GM19239 (cell line): ENCODE data around the gene FPR2.

Experiments
- DNase-seq: peaks from one replicate; pipeline ENCODE4 v3.0.0; 2011; ENCODE audit warnings: low spot score; ENCODE audit not compliant: insufficient read length
- FAIRE-seq: peaks from 2 replicates; lab custom pipeline; 2011; peaks lifted over from hg19 to GRCh38; lab: Jason Lieb, UNC

FPR2 gene, protein sequence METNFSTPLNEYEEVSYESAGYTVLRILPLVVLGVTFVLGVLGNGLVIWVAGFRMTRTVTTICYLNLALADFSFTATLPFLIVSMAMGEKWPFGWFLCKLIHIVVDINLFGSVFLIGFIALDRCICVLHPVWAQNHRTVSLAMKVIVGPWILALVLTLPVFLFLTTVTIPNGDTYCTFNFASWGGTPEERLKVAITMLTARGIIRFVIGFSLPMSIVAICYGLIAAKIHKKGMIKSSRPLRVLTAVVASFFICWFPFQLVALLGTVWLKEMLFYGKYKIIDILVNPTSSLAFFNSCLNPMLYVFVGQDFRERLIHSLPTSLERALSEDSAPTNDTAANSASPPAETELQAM

DNA sequence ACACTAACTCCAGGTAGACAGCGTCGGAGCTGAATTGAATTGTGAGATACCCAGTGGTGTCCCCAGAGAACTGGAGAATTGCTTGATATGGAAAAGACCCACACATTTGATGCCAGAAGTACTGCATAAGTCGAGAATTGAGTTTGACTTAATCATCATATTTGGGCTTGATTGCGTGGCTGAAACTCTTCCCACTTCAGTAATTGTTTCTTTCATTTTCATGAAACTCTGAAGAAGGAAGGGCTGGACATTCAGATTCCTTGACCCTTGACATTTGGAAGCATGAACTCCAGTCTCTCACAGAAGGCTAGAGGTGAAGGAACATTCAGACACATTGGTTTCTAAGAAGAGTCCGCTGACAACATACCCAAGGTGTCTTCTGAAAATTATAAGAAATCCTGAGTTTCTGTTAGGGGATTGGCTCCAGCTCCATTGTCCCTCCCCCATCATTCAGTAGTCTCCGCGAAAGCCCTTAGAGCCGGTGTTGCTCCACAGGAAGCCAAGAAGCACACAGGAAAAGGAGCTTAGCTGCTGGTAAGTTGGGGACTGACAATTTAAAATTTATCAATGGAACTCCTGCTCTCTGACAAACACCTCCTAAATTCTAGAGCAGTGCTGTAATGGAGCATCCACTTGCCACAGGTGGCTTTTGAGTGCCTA is at the start of gene FPR2:
Gene FPR2 (plus strand): TSS at position 484 of the 660 bp plus-strand sequence. CDS start 7,479 bp downstream, outside the sequence.
- no peak for FAIRE-seq

DNA sequence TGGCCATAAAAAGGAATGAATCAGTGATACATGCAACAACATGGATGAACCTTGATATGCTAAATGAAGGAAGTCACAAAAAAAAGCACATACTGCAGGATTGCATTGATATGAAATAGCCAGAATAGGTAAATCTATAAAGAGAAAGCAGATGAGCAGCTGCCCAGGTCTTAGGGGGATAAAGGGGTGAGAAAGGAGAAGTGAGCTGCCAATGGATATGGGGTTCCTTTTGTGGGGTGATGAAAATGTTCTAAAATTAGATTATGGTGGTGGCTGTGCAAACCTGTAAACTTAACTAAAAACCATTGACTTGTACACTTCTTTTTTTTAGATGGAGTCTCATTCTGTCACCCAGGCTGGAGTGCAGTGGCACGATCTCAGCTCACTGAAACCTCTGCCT is 49.3 kb upstream of the FPR2 start:
- no peak for DNase-seq
- no peak for FAIRE-seq

More for the DNA sequence above, at the start of gene FPR2:
- DNase-seq = no peak

DNA sequence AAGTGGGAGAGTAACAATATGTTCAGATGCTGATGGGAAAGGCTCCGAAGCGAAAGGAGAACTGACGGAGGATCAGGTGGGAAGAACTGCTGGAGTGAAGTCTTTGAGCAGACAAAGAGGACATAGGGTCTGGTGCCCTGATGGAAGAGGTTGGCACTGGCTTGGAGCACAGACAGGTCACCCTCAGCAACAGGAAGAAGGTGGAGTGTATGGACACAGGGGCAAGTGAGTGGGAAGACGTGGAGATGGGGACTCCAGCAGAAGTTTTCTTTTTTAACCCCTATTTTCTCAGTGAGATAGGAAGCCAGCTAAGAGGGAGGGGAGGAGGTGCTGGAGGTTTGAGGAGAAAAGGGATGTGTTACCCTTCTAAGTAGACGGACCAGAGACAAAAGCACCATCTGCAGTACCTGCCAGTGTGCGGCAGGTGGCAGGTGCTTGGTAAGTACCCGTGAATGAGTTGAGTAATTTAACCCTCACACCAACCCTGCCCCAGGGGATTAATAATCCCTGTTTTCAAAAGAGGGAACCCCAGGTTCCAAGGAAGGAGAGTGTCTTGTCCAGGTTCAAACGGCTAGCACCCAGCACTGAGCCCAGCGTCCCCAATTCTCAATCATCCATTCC is 48.4 kb upstream of the FPR2 start:
- DNase-seq (no peak), FAIRE-seq (no peak)

DNA sequence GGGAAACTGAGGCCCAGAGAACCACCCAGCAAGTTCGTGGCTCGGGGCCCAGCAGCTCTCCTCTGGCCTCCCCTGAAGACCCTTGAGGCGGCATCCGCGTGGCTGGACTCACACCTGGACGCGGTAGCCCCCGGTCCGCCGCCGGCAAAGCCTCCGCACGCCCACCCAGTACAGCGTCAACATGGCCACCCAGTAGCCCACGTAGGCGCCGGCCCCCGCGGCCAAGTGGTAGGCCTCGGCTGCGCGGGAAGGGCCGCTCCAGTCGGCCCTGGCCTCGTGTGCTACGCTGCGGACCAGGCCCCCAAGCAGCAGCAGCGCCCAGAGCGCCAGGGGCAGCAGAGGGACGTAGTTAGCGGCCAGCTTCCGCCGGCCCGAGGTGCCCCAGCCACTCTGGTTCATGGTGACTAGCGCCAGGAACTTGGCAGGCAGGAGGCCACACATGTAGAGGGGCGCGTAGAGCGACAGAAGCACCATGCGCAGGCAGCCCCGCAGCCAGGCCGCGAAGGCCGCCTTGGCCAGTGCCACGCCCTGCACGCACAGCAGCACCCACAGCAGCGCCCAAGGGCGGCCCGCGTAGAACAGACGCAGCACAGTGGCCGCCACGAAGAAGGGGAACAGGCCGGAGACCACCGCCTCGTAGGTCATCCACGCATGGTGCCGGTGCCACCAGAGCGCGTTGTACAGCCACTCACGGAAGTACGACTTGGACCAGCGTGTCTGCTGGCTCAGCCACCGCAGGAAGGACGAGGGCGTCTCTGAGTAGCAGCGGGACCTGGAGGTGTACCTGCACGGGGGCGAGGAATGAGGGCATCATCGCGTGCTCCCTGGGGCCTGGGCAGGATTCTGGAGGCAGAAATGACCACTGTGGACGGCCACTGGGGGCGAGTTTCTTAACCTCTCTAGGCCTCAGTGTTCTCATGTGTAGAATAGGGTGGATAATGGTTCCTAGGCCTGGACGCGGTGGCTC is 47.4 kb upstream of the FPR2 start:
- FAIRE-seq (no peak), DNase-seq (no peak)

DNA sequence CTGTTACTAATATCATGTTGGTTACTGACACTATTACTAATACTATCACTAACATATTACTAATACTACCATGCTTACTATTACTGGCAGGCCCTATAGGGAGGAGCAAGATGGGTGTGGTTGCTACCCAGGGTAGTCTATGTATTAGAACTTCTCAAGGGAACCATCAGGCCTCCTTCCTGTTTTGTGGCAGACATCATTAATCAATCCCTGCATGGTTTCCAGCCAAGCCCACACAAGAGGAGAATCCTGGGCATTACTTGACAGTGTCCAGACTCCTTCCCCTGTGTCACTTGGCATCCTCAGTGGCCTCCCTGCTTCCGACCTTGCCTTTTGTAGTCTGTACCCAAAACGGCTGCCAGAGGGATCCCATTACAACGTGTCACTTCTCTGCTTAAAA is 46.1 kb upstream of the FPR2 start:
- no peak for FAIRE-seq

DNA sequence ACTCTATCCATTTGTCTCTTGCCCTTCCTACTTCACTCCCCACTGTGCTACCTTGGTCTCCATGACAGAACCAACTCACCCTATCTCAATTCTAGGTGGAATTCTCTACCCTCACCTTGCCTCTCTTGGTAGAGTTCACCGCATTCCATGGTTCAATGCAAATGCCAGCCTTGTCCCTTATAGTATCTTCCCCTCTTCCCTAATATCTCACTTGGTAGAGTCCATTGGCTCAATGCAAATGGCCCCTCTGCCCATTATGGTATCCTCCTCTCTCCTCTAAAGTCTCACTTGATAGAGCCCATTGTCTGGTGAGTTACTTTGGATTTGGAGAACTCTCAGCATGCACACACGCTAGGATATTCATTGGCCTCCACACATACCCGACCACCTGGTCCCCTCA is 45.1 kb upstream of the FPR2 start:
- DNase-seq = no peak
- FAIRE-seq = no peak

More for the DNA sequence above, 46.1 kb upstream of the FPR2 start:
- no peak for DNase-seq

DNA sequence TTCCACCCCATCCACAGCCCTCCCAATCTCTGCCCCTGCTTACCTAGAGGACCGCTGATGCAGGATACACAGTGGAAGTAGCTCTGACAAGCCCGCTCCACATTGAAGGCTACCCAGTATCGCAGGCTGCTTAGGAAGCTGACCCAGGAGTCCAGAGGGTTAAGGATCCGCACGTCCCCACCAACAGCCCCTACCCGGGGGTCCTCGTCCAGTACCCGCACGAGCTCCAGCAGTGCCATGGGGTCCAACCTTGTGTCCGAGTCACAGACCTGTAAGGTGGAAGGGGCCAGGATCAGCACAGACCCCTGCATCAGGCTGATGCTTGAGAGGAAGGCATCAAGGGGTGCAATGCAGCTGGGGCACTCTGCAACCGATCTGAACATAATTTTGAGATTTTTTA is 44.1 kb upstream of the FPR2 start:
- FAIRE-seq = no peak
- DNase-seq = no peak

DNA sequence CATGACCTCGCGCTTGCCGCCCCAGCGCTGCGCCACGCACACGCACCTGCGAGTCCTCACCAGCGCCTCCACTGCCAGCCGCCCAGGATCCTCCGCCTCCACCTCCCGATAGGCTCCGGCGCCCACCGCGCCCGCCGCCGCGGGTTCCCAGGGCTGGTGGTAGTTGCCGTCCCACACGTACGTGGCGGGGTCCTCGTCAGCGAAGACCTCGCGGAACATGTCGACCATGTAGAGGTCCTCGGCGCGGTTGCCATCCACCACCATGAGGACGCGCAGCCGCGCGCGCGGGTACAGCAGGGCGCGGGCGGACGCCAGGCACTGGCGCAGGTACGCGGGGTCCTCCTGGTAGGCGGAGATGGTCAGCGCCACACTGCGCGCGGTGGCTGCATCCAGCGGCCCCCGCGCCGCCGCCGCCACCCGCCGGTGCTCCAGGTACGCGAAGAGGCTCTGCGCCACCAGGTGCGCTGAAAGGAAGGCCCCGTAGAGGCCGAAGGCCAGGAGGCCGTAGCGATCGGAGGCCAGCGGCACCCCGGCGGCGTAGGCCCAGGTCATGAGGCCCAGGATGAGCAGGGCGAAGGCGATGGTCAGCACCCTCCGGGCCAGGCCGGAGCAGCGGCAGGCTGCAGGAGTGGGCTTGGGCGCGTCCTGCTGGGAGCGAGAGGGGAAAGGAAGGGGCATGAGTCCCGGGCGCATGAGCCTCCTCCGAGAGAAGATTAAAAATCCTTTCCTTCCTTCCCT is 41.6 kb upstream of the FPR2 start:
- DNase-seq = no peak
- FAIRE-seq = no peak

DNA sequence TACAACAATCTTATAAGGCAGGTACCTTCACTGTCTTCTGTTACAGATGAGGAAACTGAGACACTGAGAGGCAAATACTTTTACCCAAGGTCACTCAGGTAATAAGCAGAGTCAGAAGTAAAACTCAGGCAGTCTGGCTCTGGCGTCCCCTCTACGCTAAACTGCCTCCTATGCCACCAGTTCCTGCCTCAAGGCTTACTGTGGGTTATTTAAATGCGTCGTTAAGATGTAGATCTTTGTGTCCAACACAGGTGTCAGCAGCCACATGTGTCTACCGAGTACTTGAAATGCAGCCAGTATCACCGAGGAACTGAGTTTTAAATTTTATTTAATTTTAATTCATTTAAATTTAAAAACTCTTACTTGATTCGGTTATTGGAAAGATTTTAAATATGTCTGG is 39.1 kb upstream of the FPR2 start:
- no peak for DNase-seq
- no peak for FAIRE-seq

DNA sequence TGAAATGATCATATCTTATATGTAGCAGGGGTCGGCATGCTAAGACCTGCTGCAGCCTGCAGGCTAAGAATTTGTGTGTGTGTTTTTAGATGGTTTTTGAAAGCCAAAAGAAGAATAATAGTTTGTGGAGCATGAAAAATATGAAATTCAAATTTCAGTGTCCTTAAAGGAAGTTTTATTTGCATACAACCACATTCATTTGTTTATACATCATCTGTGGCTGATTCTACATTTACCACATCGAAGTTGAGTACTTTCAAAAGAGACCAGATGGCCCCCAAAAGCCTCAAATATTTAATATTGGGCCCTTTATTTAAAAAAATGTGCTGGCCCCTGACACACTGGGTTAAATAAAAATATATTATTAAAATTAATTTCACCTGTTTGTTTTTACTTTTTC is 38.5 kb upstream of the FPR2 start:
- FAIRE-seq (no peak), DNase-seq (no peak)

DNA sequence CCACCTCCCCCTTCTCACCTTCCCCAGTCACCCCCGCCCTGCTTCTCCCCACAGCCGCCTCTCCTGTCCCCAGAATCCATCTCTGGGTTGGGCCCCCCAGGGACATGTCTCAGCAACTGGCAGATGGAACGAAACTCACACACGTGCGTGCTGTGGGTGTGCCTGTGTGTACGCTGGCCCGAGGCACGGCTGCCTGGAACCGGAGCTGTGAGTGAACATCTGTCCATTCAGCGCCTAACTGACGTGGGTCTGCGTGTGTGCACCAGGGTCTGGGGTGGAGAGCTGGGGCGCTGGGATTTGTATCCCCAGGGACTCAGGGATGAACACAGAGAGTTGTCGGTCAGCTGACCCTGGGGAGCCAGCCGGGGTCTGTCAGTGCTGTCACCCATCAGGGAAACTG is 36.4 kb upstream of the FPR2 start:
- DNase-seq (no peak), FAIRE-seq (no peak)

DNA sequence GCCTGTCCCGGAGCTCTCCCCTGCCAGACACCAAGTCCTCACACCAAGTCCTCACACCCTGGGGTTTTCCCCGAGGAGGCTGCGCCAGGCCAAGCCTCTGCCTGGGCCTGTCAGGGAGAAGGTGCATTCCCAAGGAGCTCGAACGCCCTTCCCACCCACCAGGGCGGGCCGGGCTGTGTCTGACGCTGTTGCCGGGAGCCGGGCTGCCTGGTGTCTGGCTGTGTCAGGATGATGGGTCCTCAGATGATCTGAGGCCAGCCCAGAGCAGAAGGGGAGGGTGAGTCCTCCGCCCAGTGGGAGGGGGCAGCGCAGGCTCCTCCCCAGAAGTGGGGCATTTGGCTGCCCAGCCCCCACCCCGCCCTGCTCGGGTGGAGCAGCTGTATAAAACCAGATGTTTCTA is 34.9 kb upstream of the FPR2 start:
- no peak for FAIRE-seq

DNA sequence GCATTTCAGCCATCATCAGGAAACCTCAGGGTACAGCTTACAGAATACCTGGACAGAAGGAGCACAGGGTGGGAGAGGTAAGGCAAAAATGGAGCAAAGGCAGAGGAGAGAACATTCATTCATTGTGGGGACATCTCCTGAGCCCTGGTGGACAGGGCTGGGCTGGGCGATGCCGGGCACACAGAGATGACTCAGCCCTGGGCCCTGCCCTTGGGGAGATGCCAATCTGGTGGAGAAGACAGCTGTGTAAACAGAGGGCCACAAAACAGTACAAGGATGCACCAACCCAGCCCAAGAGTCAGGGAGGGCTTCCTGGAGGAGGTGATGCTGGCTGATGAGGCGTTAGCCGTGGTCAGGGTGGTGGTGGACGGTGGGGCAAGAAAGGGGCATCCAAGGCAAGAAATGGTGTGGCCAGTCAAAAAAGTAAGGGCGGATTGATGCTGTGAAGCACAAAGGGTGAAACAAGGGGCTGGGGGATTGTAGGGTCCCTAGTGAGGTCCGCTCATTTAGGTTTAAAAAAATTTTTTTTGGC is 33.6 kb upstream of the FPR2 start:
- FAIRE-seq = no peak
- no peak for DNase-seq

More for the DNA sequence above, 34.9 kb upstream of the FPR2 start:
- DNase-seq = no peak

DNA sequence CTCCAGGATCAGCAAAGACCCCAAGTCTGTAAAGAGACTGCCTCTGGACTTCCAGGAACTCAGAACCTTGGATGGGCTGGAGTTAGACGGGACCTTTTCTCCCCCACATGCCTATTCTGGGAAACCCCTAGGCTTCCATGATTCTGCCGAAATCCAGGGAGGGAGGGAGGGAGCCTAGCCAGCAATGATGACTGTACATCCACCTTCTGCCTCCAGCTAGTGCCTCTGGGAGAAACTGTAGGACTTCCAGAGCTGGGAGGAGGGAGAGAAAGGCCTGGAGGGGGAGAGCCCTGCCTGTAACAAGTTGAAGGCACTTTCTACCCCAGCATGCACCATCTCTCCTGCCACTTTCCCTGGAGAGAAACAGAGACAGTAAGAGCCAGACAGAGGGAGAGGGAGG is 31.2 kb upstream of the FPR2 start:
- FAIRE-seq = no peak
- DNase-seq = no peak

DNA sequence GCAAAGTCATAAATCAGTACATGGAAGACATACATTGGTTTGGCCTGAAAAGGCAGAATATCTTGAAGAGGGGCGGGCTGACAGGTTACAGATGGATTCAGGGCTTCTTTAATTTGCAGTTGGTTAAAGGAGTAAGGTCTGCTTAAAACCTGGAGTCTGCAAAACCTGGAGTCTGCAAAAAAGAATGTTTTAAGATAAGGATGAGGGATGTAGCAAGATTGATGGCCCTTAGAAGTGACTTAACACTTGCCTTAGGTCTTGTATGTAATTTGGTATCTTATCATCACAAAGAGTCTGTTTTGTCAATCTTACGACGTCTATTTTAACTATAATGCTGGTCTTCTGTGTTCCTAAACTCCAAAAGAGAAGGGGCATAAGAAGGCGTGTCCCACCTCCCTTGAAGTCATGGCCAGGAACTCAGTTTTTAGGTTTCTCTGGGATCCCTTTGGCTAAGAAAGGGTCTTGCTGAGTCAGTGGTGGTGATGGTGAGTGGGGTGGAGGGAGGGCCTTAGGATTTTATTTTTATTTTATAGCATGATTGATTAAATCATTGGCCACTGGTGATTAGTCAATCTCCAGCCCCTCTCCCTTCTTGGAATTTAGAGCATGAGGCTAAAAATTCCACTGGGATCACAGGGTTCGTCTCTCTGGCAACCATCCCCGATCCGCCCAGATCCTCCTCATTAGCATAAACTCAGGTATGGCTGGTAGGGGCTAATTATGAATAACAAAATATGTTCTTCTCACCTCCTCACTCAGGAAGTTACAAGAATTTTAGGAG is 27.0 kb upstream of the FPR2 start:
- no peak for DNase-seq
- FAIRE-seq = no peak

DNA sequence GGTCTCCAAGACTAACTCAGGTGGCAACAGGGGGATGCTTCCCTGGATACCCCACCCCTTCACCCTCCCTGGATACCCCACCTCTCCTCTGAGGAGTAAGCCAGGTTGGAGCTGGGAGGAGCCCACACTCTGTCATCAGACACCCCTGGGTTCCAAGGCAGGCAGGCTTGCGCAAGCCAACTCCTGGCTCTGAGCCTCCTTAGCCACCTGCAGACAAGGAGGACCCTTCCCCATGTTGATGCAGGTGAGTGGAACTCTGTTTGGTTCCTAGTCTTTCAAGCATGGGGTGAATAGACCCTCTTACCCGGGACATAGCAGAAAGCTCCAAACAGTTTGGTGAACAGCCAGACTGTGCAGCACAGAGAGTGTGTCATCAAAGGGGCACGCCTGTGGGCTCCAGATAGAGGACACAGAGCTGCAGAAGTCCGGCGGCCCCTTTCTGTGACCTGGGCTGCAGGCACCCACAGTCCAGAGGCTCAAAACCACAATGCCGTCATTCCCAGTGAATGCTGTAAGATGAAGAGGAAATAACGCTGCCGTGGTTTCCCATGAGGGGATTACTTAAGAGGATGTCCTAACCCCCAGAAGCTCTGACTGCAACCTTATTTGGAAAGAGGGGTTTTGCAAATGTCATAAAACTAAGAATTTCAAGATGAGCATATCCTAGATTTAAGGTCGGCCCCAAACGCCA is 25.1 kb upstream of the FPR2 start:
- DNase-seq = no peak
- FAIRE-seq = no peak

DNA sequence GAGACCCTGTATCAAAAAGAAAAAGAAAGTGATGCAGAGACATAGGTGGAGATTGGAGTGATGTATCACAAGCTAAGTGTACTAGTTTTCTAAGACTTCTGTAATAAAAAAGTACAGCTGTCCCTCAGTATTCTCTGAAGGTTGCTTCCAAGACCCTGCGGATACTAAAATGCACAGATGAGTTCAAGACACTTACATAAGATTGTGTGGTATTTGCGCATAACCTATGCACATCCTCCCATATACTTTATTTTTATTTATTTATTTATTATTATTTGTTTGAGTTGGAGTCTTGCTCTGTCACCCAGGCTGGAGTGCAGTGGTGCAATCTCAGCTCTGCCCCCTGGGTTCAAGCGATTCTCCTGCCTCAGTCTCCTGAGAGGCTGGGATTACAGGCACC is 23.6 kb upstream of the FPR2 start:
- DNase-seq = no peak
- no peak for FAIRE-seq

DNA sequence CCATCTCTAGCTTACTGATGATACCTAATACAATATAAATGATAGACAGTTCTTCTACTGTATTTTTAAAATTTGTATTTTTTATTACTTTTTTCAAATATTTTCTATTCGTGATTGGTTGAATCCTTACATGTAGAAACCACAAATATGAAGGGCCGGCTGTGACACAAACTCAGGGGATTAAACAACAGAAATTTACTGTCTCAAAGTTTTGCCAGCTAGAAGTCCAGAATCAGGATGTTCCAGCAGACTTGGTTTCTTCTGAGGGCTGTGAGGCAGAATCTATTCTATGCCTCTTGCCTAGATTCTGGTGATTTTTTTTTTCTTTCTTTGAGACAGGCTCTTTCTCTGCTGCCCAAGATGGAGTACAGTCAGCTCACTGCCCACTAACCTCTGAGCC is 23.1 kb upstream of the FPR2 start:
- no peak for FAIRE-seq
- DNase-seq = no peak
